H9 (cell line): ENCODE results near the gene C1orf159. TPM values are rescaled to one million over a fixed set of nuclear protein-coding genes. Genes with fewer than 3 reads are reported as not detected.

Experiments used
- DNase-seq: peaks from one replicate; pipeline ENCODE4 v3.0.0-alpha.2; 2017
- H2AFZ ChIP-seq: one replicate; pipeline ENCODE4 v1.6.1; 2013; ENCODE audit warnings: mild to moderate bottlenecking, low read length, control low read depth, moderate library complexity
- H2AK5ac ChIP-seq: 2 replicates; pipeline ENCODE4 v1.6.1; 2013; ENCODE audit warnings: low read length, control low read depth, mixed read lengths; ENCODE audit not compliant: insufficient read length
- H2BK120ac ChIP-seq: one replicate; pipeline ENCODE4 v1.6.1; 2013; ENCODE audit warnings: low read depth, mild to moderate bottlenecking, low read length, control low read depth, inconsistent platforms; ENCODE audit not compliant: poor library complexity, severe bottlenecking
- H2BK12ac ChIP-seq: 2 replicates; pipeline ENCODE4 v1.6.1; 2013; ENCODE audit warnings: low read length, control low read depth, mixed read lengths, low read depth; ENCODE audit not compliant: insufficient read length
- H2BK15ac ChIP-seq: 2 replicates; pipeline ENCODE4 v1.6.1; 2013; ENCODE audit warnings: low read depth, low read length, control low read depth
- H2BK20ac ChIP-seq: one replicate; pipeline ENCODE4 v1.6.1; 2013; ENCODE audit warnings: low read depth, mild to moderate bottlenecking, low read length, control low read depth, inconsistent platforms; ENCODE audit not compliant: poor library complexity, severe bottlenecking
- H2BK5ac ChIP-seq: 2 replicates; pipeline ENCODE4 v1.6.1; 2013; ENCODE audit warnings: low read length, control low read depth, mixed read lengths; ENCODE audit not compliant: insufficient read length
- H3K14ac ChIP-seq: 2 replicates; pipeline ENCODE4 v1.6.1; 2013; ENCODE audit warnings: low read length, control low read depth; ENCODE audit not compliant: insufficient read depth
- H3K18ac ChIP-seq: 2 replicates; pipeline ENCODE4 v1.6.1; 2013; ENCODE audit warnings: low read depth, mild to moderate bottlenecking, mixed read lengths, low read length, control low read depth; ENCODE audit not compliant: insufficient read length
- H3K23ac ChIP-seq: 2 replicates; pipeline ENCODE4 v1.6.1; 2013; ENCODE audit warnings: low read length, control low read depth, mixed read lengths, low read depth; ENCODE audit not compliant: insufficient read length
- H3K23me2 ChIP-seq: 2 replicates; pipeline ENCODE4 v1.6.1; 2013; ENCODE audit warnings: low read depth, mild to moderate bottlenecking, mixed read lengths, low read length, control low read depth; ENCODE audit not compliant: insufficient read length, poor library complexity, severe bottlenecking
- H3K27ac ChIP-seq: 2 replicates; pipeline ENCODE4 v1.5.1; 2013; ENCODE audit warnings: low read length, control low read depth, mixed read lengths, low read depth; ENCODE audit not compliant: insufficient read length
- H3K27me3 ChIP-seq: 2 replicates; pipeline ENCODE4 v1.6.1; 2013; ENCODE audit warnings: low read length, control low read depth, inconsistent platforms; ENCODE audit not compliant: insufficient read depth
- H3K4ac ChIP-seq: 2 replicates; pipeline ENCODE4 v1.6.1; 2013; ENCODE audit warnings: low read depth, mild to moderate bottlenecking, control low read depth, inconsistent platforms, low read length, moderate library complexity
- H3K4me1 ChIP-seq: 2 replicates; pipeline ENCODE4 v1.6.1; 2013; ENCODE audit warnings: low read length, control low read depth, inconsistent platforms; ENCODE audit not compliant: insufficient read depth
- H3K4me2 ChIP-seq: 2 replicates; pipeline ENCODE4 v1.6.1; 2013; ENCODE audit warnings: low read length, control low read depth, mixed read lengths; ENCODE audit not compliant: insufficient read length, insufficient read depth
- H3K56ac ChIP-seq: 2 replicates; pipeline ENCODE4 v1.6.1; 2013; ENCODE audit warnings: low read depth, mild to moderate bottlenecking, mixed read lengths, low read length, control low read depth; ENCODE audit not compliant: insufficient read length
- H3K79me1 ChIP-seq: 2 replicates; pipeline ENCODE4 v1.6.1; 2013; ENCODE audit warnings: low read depth, mild to moderate bottlenecking, moderate library complexity, low read length, control low read depth, inconsistent platforms; ENCODE audit not compliant: insufficient read depth, poor library complexity, severe bottlenecking
- H3K79me2 ChIP-seq: 2 replicates; pipeline ENCODE4 v1.6.1; 2013; ENCODE audit warnings: low read length, control low read depth, inconsistent platforms; ENCODE audit not compliant: insufficient read depth
- H3K9ac ChIP-seq: 2 replicates; pipeline ENCODE4 v1.6.1; 2013; ENCODE audit warnings: low read length, control low read depth, mixed read lengths; ENCODE audit not compliant: insufficient read length; ENCODE audit errors: extremely low read depth
- H3K9me3 ChIP-seq: one replicate; pipeline ENCODE4 v1.6.1; 2013; ENCODE audit warnings: low read depth, low read length, inconsistent platforms; ENCODE audit not compliant: control insufficient read depth
- H3T11ph ChIP-seq: one replicate; pipeline ENCODE4 v1.6.1; 2013; ENCODE audit warnings: mild to moderate bottlenecking, low read length, control low read depth, inconsistent platforms
- H4K20me1 ChIP-seq: one replicate; pipeline ENCODE4 v1.6.1; 2013; ENCODE audit not compliant: control insufficient read depth, insufficient read length, insufficient read depth
- H4K5ac ChIP-seq: 2 replicates; pipeline ENCODE4 v1.6.1; 2013; ENCODE audit warnings: low read depth, mild to moderate bottlenecking, mixed read lengths, low read length, control low read depth; ENCODE audit not compliant: insufficient read length
- H4K8ac ChIP-seq: replicated peaks from 2 replicates; pipeline ENCODE4 v1.6.1; 2013; ENCODE audit warnings: low read length, control low read depth, mixed read lengths, low read depth; ENCODE audit not compliant: insufficient read length
- H4K91ac ChIP-seq: 2 replicates; pipeline ENCODE4 v1.6.1; 2013; ENCODE audit warnings: low read depth, mild to moderate bottlenecking, moderate library complexity, mixed read lengths, low read length, control low read depth; ENCODE audit not compliant: insufficient read length
- H3K27ac Mint-ChIP-seq, 3 experiments: 2 replicates in 2 of 3; 3 replicates in 1 of 3; pipeline ENCODE4 v1.8.0; 2020 to 2021; ENCODE audit warnings: mixed read lengths in 3 of 3, mild to moderate bottlenecking in 1 of 3, moderate library complexity in 1 of 3
- H3K27me3 Mint-ChIP-seq: 2 replicates; pipeline ENCODE4 v1.8.0; 2021; ENCODE audit warnings: low read depth, mild to moderate bottlenecking, moderate library complexity, mixed read lengths
- H3K36me3 Mint-ChIP-seq, 3 experiments: 2 replicates in 2 of 3; 3 replicates in 1 of 3; pipeline ENCODE4 v1.8.0; 2020 to 2021; ENCODE audit warnings: low read depth in 3 of 3, mixed read lengths in 3 of 3; ENCODE audit not compliant: insufficient read depth in 1 of 3
- H3K4me1 Mint-ChIP-seq, 2 experiments: 2 replicates each; pipeline ENCODE4 v1.8.0; 2020; ENCODE audit warnings: mixed read lengths in 2 of 2
- H3K4me3 Mint-ChIP-seq, 2 experiments: 2 replicates in 1 of 2; 3 replicates in 1 of 2; pipeline ENCODE4 v1.8.0; 2020 to 2021; ENCODE audit warnings: mild to moderate bottlenecking in 2 of 2, mixed read lengths in 2 of 2, moderate library complexity in 1 of 2
- H3K9me3 Mint-ChIP-seq, 2 experiments: 2 replicates in 1 of 2; 3 replicates in 1 of 2; pipeline ENCODE4 v1.8.0; 2020; ENCODE audit warnings: mild to moderate bottlenecking in 2 of 2, mixed read lengths in 2 of 2, moderate library complexity in 1 of 2
- CTCF ChIP-seq: fragments of 200-600 bp; sonication (generic); conservative IDR thresholded peaks from 3 replicates; pipeline ENCODE4 v1.8.0; 2021; ENCODE audit warnings: antibody characterized with exemption, mild to moderate bottlenecking
- WGBS: extraction: QIAGEN DNeasy Blood & Tissue Kit; methylation state at CpG from one replicate; pipeline ENCODE4 v1.1.7; 2013; ENCODE audit warnings: missing lambda C conversion rate, low lambda C conversion rate, mixed read lengths; ENCODE audit not compliant: insufficient read length; ENCODE audit errors: extremely low coverage; 5-methylcytosine and 5-hydroxymethylcytosine counted together
- total RNA-seq: library from RNA; stranded (reverse); gene quantifications from 2 replicates; pipeline ENCODE4 v1.2.1, GENCODE V29; 2021

The C1orf159 gene
- total RNA-seq, 1 experiment from 2014 or later: 12.3 TPM

GRCh38 chr1:1038694-1039093 lies 77.2 kb downstream of the C1orf159 start:
- no peak overlapping the region for H4K91ac ChIP-seq
- H3K14ac ChIP-seq: no peak overlapping the region
- no peak for TF ChIP-seq CTCF
- H3K9ac ChIP-seq: no peak overlapping the region
- H3K23me2 ChIP-seq: peaks cover 10% of the 10 kb centered on the region
- Mint-ChIP-seq H3K36me3 (peaks cover 6 to 34% (median 27%) of the 10 kb centered on the region in 3 experiments; a peak in 6 of 7 replicates), H3K27ac (no peak overlapping the region), H3K4me3 (peak overlapping the region in 1 of 2 experiments; percentile 62; a peak in 1 of 5 replicates), H3K9me3 (no peaks in the 10 kb centered on the region), H3K4me1 (peaks cover 7 to 17% of the 10 kb centered on the region in 2 experiments), H3K27me3 (peaks cover 51% of the 10 kb centered on the region)
- H3K27ac ChIP-seq: no peak overlapping the region
- no peaks in the 10 kb centered on the region for H3K9me3 ChIP-seq
- H3K4me1 ChIP-seq: no peaks in the 10 kb centered on the region
- no peak overlapping the region for H3T11ph ChIP-seq
- no peak overlapping the region for H3K4me2 ChIP-seq
- H3K18ac ChIP-seq: no peak overlapping the region
- no peak overlapping the region for H2AFZ ChIP-seq
- no peak overlapping the region for H2BK120ac ChIP-seq
- H2BK20ac ChIP-seq: no peak overlapping the region
- H4K8ac ChIP-seq: no peak overlapping the region
- no peak overlapping the region for H2BK12ac ChIP-seq
- no peak overlapping the region for H3K23ac ChIP-seq
- no peaks in the 10 kb centered on the region for H3K79me2 ChIP-seq
- no peak overlapping the region for H2BK15ac ChIP-seq
- no peaks in the 10 kb centered on the region for H3K79me1 ChIP-seq
- no peak for DNase-seq
- no peak overlapping the region for H4K5ac ChIP-seq
- H3K27me3 ChIP-seq: no peaks in the 10 kb centered on the region; the same call in 1 of the 2 replicates
- H4K20me1 ChIP-seq: no peaks in the 10 kb centered on the region
- no CpG with 5 or more reads among the region's 6 CpGs for WGBS
- no peak overlapping the region for H3K4ac ChIP-seq
- no peak overlapping the region for H2AK5ac ChIP-seq
- no peak overlapping the region for H2BK5ac ChIP-seq
- H3K56ac ChIP-seq: no peak overlapping the region
